HL-60 (cell line): Measurements from ENCODE around the gene TMEM116.
"Not testable (repeated sequence)": the region's sequence is repeated elsewhere in the genome, so short reads cannot be mapped to it uniquely, and the experiment has no call there.

Source experiments
- DNase-seq, 2 experiments: peaks; one replicate each; pipeline ENCODE4 v3.0.0-alpha.2; 2010 to 2020; ENCODE audit warnings: low read depth in 1 of 2, low spot score in 1 of 2
- H3K27ac ChIP-seq: fragments of 250-450 bp; sonication (Bioruptor Pico); replicated peaks from 2 replicates; pipeline ENCODE4 v1.5.1; 2020; ENCODE audit warnings: mild to moderate bottlenecking, moderate library complexity
- H3K27me3 ChIP-seq: fragments of 250-450 bp; sonication (Bioruptor Pico); 2 replicates; pipeline ENCODE4 v1.5.1; 2021; ENCODE audit warnings: mild to moderate bottlenecking, moderate library complexity; ENCODE audit not compliant: insufficient read depth, poor library complexity, severe bottlenecking
- H3K4me3 ChIP-seq: replicated peaks from 2 replicates; pipeline ENCODE4 v1.5.1; 2011; ENCODE audit warnings: mild to moderate bottlenecking, control low read depth, low read length; ENCODE audit not compliant: insufficient read depth
- CTCF ChIP-seq: IDR thresholded peaks from one replicate; pipeline ENCODE4 v1.5.1; 2011; ENCODE audit warnings: low read length, control low read depth, inconsistent platforms; ENCODE audit not compliant: insufficient read depth
- GABPA ChIP-seq: IDR thresholded peaks from 2 replicates; pipeline ENCODE4 v1.6.1; 2012; ENCODE audit warnings: low read depth
- POLR2AphosphoS5 ChIP-seq: IDR thresholded peaks from 2 replicates; pipeline ENCODE4 v1.6.1; 2012; ENCODE audit warnings: low read depth
- REST ChIP-seq: IDR thresholded peaks from 2 replicates; pipeline ENCODE4 v1.6.1; 2012; ENCODE audit warnings: low read depth; ENCODE audit not compliant: insufficient replicate concordance
- SPI1 ChIP-seq: IDR thresholded peaks from 2 replicates; pipeline ENCODE4 v1.6.1; 2012; ENCODE audit warnings: low read depth, mild to moderate bottlenecking, borderline replicate concordance

Gene TMEM116

GRCh38 chr12:112000820-112001219, 12.1 kb downstream of the TMEM116 start:
- Histone ChIP-seq H3K4me3 (no peak overlapping the region), H3K27me3 (no peaks in the 10 kb centered on the region), H3K27ac (no peak overlapping the region)
- no peak for DNase-seq
- TF ChIP-seq SPI1 (no peak), POLR2AphosphoS5 (no peak), GABPA (no peak), CTCF (no peak), REST (no peak)

- not testable (repeated sequence) for H3K27me3 ChIP-seq, H3K4me3 ChIP-seq, H3K27ac ChIP-seq, DNase-seq
Measured at GRCh38 chr12:111999129-111999528, 13.8 kb downstream of the TMEM116 start.

GRCh38 chr12:111998015-111998414, 14.9 kb downstream of the TMEM116 start:
- TF ChIP-seq GABPA (no peak), SPI1 (no peak), POLR2AphosphoS5 (no peak), CTCF (no peak), REST (no peak)
- H3K4me3 ChIP-seq: no peak overlapping the region
- H3K27ac ChIP-seq: no peak overlapping the region
- no peaks in the 10 kb centered on the region for H3K27me3 ChIP-seq
- no peak for DNase-seq

- no peak for TF ChIP-seq CTCF
- TF ChIP-seq REST: no peak
- no peak for TF ChIP-seq GABPA
- no peak for TF ChIP-seq SPI1
- no peak for TF ChIP-seq POLR2AphosphoS5
- Histone ChIP-seq H3K27me3 (no peaks in the 10 kb centered on the region), H3K4me3 (no peak overlapping the region), H3K27ac (no peak overlapping the region)
- no peak for DNase-seq
Measured at GRCh38 chr12:111997300-111997699, 15.7 kb downstream of the TMEM116 start.
